ENCODE measurements around the gene HJV.

HJV gene

DNA sequence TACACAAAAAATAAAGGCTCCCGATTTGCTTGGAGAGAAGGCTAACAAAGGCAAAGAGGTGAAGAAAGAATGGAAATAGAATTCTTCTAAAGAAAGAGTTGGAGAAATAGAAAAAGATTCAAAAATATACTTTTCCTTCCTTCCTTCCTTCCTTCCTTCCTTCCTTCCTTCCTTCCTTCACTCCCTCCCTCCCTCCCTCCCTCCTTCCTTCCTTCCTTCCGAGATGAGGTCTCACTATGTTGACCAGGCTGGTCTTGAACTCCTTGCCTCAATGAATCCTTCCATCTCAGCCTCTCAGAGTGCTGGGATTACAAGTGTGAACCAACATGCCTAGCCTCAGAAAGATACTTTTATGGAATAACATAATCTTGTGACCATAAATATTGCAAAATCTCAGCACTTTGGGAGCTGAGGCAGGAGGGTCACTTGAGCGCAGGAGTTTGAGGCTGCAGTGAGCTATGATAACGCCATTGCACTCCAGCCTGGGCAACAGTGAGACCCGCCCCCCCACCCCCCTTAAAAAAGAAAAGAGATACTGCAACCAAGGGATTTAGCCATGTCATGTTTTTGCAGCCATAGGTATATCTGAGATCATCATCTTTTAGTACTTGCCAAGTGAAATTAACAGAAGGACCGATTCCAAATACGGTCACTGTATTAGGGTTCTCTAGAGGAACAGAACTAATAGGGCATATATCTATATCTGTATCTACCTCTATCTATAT, 1.0 kb upstream of the HJV start:
- TF ChIP-seq, protein P1, sequence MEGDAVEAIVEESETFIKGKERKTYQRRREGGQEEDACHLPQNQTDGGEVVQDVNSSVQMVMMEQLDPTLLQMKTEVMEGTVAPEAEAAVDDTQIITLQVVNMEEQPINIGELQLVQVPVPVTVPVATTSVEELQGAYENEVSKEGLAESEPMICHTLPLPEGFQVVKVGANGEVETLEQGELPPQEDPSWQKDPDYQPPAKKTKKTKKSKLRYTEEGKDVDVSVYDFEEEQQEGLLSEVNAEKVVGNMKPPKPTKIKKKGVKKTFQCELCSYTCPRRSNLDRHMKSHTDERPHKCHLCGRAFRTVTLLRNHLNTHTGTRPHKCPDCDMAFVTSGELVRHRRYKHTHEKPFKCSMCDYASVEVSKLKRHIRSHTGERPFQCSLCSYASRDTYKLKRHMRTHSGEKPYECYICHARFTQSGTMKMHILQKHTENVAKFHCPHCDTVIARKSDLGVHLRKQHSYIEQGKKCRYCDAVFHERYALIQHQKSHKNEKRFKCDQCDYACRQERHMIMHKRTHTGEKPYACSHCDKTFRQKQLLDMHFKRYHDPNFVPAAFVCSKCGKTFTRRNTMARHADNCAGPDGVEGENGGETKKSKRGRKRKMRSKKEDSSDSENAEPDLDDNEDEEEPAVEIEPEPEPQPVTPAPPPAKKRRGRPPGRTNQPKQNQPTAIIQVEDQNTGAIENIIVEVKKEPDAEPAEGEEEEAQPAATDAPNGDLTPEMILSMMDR (IDR thresholded peaks at IDR 0.05; ENCODE audit: low read depth, low read length): no peak
- no peak overlapping the region for H3K27ac ChIP-seq
- H3K27me3 ChIP-seq (ENCODE audit: insufficient read depth, low read depth, severe bottlenecking): no peaks in the 10 kb centered on the region

DNA sequence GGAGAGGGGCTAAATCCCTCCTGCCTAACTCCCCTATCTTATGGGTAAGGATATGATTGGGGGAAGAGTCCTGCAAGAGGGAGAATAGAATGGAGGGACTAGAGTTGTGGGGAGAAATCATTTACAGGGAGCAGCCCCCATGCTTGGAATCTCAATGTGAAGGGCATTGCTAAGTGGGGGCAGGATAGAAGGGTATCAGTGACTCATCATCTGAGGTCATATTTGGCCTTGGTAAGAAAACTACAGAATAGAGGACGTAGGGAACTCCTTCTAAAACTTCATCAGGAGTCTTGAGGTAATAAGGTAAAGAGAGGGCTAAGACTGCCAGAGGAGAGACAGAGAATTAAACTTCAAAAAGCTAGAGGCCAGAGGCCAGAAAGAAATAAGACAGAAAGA, 487 bp downstream of the HJV start:
- H3K9me3 ChIP-seq (ENCODE audit: severe bottlenecking): no peaks in the 10 kb centered on the region
- no peak overlapping the region for H3K27ac ChIP-seq
- H3K4me3 ChIP-seq (ENCODE audit: low read depth, low read length): no peak overlapping the region
- no peaks in the 10 kb centered on the region for H3K36me3 ChIP-seq
- no peak for DNase-seq
- H3K27me3 ChIP-seq (ENCODE audit: insufficient read depth, low read depth, severe bottlenecking): no peaks in the 10 kb centered on the region
- TF ChIP-seq, protein P1 (IDR thresholded peaks at IDR 0.05; ENCODE audit: low read depth, low read length): no peak

More for the DNA sequence above, 1.0 kb upstream of the HJV start:
- DNase-seq: no peak
- no peak overlapping the region for H3K4me3 ChIP-seq (ENCODE audit: low read depth, low read length)
- H3K36me3 ChIP-seq: no peaks in the 10 kb centered on the region
- H3K9me3 ChIP-seq (ENCODE audit: severe bottlenecking): no peaks in the 10 kb centered on the region

DNA sequence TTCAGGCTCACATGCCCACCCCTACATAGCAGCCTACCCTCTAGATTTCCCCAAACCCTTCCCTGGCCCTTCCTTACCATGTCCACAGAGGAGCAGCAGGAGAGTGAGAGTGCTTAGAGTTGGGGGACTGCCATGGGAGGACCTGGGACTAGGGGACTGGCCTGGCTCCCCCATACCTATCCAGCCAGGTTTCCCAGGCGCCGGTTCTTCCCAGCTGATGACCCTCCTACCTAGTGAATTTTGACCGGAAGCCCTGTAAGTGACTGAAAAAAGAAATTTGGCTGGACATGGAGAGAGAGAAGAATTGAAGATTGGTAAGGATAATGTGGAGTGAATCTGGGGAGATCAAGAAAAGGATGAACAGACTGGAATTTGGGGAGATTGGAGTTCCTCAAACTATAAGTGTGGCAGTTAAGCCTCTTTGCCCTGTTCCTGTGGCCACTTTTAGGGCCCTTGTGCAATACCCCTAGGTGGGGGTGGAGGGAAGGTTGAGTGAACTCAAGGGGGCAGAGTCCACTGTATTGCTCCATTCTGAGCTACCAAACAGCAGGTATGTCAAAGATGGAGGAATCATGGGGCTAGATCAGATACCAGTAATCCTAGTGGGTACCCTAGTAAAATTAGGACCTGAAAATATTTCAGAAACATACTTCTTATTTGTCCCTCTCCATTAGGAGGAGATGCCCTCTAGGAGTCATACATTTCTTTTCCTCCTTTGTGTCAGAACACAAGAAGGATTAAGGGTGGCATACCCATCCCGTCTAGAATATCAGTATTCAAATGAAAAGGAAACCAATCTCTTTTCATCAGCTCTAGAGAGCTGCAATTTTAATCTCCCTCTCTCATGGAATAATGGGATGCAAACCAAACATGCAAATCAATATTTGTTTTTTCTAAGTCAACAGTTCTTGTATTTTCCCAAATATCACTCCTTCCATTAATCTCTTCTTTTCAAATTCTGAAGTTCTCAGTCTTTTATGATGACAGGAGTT, 1.2 kb downstream of the HJV start:
- no peaks in the 10 kb centered on the region for H3K9me3 ChIP-seq (ENCODE audit: severe bottlenecking)
- no peaks in the 10 kb centered on the region for H3K27me3 ChIP-seq (ENCODE audit: insufficient read depth, low read depth, severe bottlenecking)
- DNase-seq: no peak
- TF ChIP-seq, protein P1 (IDR thresholded peaks at IDR 0.05; ENCODE audit: low read depth, low read length): no peak
- H3K36me3 ChIP-seq: no peaks in the 10 kb centered on the region
- H3K4me3 ChIP-seq (ENCODE audit: low read depth, low read length): no peak overlapping the region
- no peak overlapping the region for H3K27ac ChIP-seq

DNA sequence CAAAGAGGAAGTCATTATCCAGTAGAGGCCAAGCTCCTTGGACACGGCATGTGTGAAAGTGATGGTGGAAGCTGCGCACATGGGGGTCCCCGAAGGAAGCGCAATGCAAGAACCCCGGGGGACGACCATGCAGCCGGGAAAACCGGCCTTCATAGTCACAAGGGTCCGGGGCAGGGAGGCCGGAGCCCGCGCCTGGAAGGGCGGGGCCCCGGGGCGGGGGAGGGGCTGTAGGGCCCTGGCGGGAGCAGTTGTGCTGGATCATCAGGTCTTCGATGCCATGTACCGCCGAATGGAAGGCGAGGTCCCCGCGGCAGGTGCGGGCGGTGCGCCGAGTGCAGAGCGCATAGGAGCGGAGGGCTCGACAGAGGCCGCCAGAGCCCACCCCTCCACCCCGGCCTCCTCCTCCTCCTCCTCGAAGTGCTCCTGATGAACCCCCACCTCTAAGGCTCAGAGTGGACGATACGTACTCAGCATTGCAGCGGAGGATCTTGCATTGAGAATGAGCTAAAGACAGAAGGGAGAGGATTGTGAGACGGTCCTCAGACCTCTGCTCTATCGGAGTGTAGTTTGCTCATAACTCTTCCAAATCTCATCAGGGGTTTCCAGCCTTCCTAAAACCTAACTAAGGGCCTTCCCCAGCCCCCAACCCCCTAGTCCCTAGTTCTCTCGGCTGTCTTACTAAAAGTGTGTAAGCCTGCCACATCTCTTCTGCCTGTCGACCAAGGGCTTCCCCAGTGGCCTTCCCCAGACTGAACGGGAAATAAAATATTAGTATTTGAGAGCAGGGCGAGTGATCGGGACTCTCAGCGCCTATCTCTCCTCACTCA, 2.1 kb downstream of the HJV start:
- Histone ChIP-seq H3K9me3 (ENCODE audit: severe bottlenecking) (no peaks in the 10 kb centered on the region), H3K27me3 (ENCODE audit: insufficient read depth, low read depth, severe bottlenecking) (no peaks in the 10 kb centered on the region), H3K36me3 (no peaks in the 10 kb centered on the region), H3K27ac (no peak overlapping the region), H3K4me3 (ENCODE audit: low read depth, low read length) (no peak overlapping the region)
- DNase-seq: no peak
- TF ChIP-seq, protein P1 (IDR thresholded peaks at IDR 0.05; ENCODE audit: low read depth, low read length): no peak

DNA sequence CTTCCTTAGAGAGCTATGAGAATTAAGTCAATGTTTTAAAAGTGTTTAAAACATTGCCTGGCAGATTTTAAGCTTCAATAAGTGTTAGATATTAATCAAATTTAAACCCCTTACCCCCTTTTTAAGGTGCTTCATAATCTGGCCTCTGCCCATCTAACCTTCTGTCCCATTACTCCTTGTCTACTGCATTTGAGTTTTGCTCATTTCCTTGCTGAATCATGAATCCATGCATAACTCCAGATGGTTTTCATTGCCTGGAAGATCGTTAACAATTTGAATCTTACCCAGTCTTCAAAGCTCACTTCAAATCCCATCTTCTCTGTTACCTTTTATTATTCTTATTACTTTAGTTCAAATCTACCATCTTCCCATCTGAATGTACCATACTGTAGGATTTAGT, 4.6 kb downstream of the HJV start:
- no peak overlapping the region for H3K4me3 ChIP-seq (ENCODE audit: low read depth, low read length)
- no peaks in the 10 kb centered on the region for H3K9me3 ChIP-seq (ENCODE audit: severe bottlenecking)
- no peaks in the 10 kb centered on the region for H3K36me3 ChIP-seq
- no peaks in the 10 kb centered on the region for H3K27me3 ChIP-seq (ENCODE audit: insufficient read depth, low read depth, severe bottlenecking)
- no peak for DNase-seq
- no peak overlapping the region for H3K27ac ChIP-seq
- TF ChIP-seq, protein P1 (IDR thresholded peaks at IDR 0.05; ENCODE audit: low read depth, low read length): no peak
